ENCODE measurements around the gene PCCA.

GRCh38 chr13:100473087-100473486 is 384.2 kb downstream of the PCCA start:
- TF ChIP-seq, protein P1, sequence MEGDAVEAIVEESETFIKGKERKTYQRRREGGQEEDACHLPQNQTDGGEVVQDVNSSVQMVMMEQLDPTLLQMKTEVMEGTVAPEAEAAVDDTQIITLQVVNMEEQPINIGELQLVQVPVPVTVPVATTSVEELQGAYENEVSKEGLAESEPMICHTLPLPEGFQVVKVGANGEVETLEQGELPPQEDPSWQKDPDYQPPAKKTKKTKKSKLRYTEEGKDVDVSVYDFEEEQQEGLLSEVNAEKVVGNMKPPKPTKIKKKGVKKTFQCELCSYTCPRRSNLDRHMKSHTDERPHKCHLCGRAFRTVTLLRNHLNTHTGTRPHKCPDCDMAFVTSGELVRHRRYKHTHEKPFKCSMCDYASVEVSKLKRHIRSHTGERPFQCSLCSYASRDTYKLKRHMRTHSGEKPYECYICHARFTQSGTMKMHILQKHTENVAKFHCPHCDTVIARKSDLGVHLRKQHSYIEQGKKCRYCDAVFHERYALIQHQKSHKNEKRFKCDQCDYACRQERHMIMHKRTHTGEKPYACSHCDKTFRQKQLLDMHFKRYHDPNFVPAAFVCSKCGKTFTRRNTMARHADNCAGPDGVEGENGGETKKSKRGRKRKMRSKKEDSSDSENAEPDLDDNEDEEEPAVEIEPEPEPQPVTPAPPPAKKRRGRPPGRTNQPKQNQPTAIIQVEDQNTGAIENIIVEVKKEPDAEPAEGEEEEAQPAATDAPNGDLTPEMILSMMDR (IDR thresholded peaks at IDR 0.05), result no peak
- TF ChIP-seq TCF7 (CRISPR knock-in tag; IDR thresholded peaks at IDR 0.05; ENCODE audit: low read depth), result no peak
- no peak for TF ChIP-seq NR3C1 (CRISPR knock-in tag; conservative IDR thresholded peaks at IDR 0.05; ENCODE audit: low read depth)
- TF ChIP-seq MAX (CRISPR knock-in tag; IDR thresholded peaks at IDR 0.05), result no peak
- no peak for TF ChIP-seq IRF1 (CRISPR knock-in tag; IDR thresholded peaks at IDR 0.05)
- no peak for TF ChIP-seq OVOL2 (CRISPR knock-in tag; IDR thresholded peaks at IDR 0.05; ENCODE audit: borderline replicate concordance)
- no peak for TF ChIP-seq ZNF232 (CRISPR knock-in tag; IDR thresholded peaks at IDR 0.05)
- TF ChIP-seq SMAD3 (CRISPR knock-in tag; IDR thresholded peaks at IDR 0.05; ENCODE audit: borderline replicate concordance), result no peak
- TF ChIP-seq, protein P2, sequence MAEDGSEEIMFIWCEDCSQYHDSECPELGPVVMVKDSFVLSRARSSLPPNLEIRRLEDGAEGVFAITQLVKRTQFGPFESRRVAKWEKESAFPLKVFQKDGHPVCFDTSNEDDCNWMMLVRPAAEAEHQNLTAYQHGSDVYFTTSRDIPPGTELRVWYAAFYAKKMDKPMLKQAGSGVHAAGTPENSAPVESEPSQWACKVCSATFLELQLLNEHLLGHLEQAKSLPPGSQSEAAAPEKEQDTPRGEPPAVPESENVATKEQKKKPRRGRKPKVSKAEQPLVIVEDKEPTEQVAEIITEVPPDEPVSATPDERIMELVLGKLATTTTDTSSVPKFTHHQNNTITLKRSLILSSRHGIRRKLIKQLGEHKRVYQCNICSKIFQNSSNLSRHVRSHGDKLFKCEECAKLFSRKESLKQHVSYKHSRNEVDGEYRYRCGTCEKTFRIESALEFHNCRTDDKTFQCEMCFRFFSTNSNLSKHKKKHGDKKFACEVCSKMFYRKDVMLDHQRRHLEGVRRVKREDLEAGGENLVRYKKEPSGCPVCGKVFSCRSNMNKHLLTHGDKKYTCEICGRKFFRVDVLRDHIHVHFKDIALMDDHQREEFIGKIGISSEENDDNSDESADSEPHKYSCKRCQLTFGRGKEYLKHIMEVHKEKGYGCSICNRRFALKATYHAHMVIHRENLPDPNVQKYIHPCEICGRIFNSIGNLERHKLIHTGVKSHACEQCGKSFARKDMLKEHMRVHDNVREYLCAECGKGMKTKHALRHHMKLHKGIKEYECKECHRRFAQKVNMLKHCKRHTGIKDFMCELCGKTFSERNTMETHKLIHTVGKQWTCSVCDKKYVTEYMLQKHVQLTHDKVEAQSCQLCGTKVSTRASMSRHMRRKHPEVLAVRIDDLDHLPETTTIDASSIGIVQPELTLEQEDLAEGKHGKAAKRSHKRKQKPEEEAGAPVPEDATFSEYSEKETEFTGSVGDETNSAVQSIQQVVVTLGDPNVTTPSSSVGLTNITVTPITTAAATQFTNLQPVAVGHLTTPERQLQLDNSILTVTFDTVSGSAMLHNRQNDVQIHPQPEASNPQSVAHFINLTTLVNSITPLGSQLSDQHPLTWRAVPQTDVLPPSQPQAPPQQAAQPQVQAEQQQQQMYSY (CRISPR knock-in tag; IDR thresholded peaks at IDR 0.05), result no peak
- TF ChIP-seq TEAD4 (CRISPR knock-in tag; IDR thresholded peaks at IDR 0.05), result no peak
- TF ChIP-seq FOXJ3 (CRISPR knock-in tag; IDR thresholded peaks at IDR 0.05; ENCODE audit: borderline replicate concordance), result no peak
- TF ChIP-seq ZBTB43 (CRISPR knock-in tag; IDR thresholded peaks at IDR 0.05), result no peak
